MCF 10A (cell line): Measurements from ENCODE around the gene ABHD16A. TPM values are rescaled to one million over a fixed set of nuclear protein-coding genes. Genes with fewer than 3 reads are reported as not detected.

Experiments
- BruUV-seq: library from RNA; stranded (reverse); fragments of 400-500 nt; replicated peaks from 2 replicates; lab custom pipeline; 2021; lab: Mats Ljungman, UMichigan
- CTCF ChIA-PET: fragments of 300-600 bp; sonication (Branson Sonifier 250); formaldehyde crosslinking; extraction: SDS; loops from one replicate; lab custom pipeline; 2021; ENCODE audit warnings: antibody characterized with exemption, inconsistent platforms; lab: Yijun Ruan, JAX
- POLR2A ChIA-PET: fragments of 300-600, 350-650 bp; sonication (Branson Sonifier 250); formaldehyde crosslinking; extraction: SDS; loops from one replicate; lab custom pipeline; 2020; ENCODE audit warnings: antibody characterized with exemption, inconsistent platforms; lab: Yijun Ruan, JAX
- DNase-seq: peaks from one replicate; pipeline ENCODE4 v3.0.0-alpha.2; 2018; ENCODE audit not compliant: unreplicated experiment
- H3K27ac Mint-ChIP-seq: one replicate; pipeline ENCODE4 v1.8.0; 2022; ENCODE audit warnings: mild to moderate bottlenecking, low read depth, mixed read lengths; ENCODE audit not compliant: unreplicated experiment
- H3K27me3 Mint-ChIP-seq: one replicate; pipeline ENCODE4 v1.8.0; 2022; ENCODE audit warnings: mixed read lengths; ENCODE audit not compliant: insufficient read depth, unreplicated experiment
- H3K36me3 Mint-ChIP-seq: one replicate; pipeline ENCODE4 v1.8.0; 2022; ENCODE audit warnings: mild to moderate bottlenecking, moderate library complexity, mixed read lengths; ENCODE audit not compliant: insufficient read depth, unreplicated experiment
- H3K4me1 Mint-ChIP-seq: one replicate; pipeline ENCODE4 v1.8.0; 2022; ENCODE audit warnings: mixed read lengths; ENCODE audit not compliant: insufficient read depth, unreplicated experiment
- H3K4me3 Mint-ChIP-seq: one replicate; pipeline ENCODE4 v1.8.0; 2022; ENCODE audit warnings: mild to moderate bottlenecking, moderate library complexity, mixed read lengths; ENCODE audit not compliant: unreplicated experiment
- H3K9me3 Mint-ChIP-seq: one replicate; pipeline ENCODE4 v1.8.0; 2022; ENCODE audit warnings: mixed read lengths; ENCODE audit not compliant: unreplicated experiment
- CTCF ChIP-seq: fragments of 200-600 bp; IDR thresholded peaks from one replicate; pipeline ENCODE4 v1.8.0; 2022; ENCODE audit warnings: antibody characterized with exemption, mild to moderate bottlenecking; ENCODE audit not compliant: unreplicated experiment
- intact Hi-C: fragments of 100-400 bp; cut with micrococcal nuclease; formaldehyde crosslinking; loops from 2 replicates; pipeline ENCODE4 v1.14.1; 2022
- total RNA-seq: library from RNA; stranded (reverse); gene quantifications from 2 replicates; pipeline ENCODE4 v1.2.3, GENCODE V29; 2022

The ABHD16A gene
- total RNA-seq, 1 experiment from 2014 or later, result 32.1 TPM

GRCh38 chr6:31660381-31661261 lies 42.5 kb downstream of the ABHD16A start, which contains the start of gene C6orf47:
C6orf47 (minus strand) TSS chr6:31660778; CDS start chr6:31659947, 831 bp downstream.
- peak within 1 kb of the TSS; percentile 64 for H3K27ac Mint-ChIP-seq
- ChIA-PET POLR2A (interaction anchor here (0.6 to 7.9 kb wide), 34 partner anchors 8 to 1658 kb away, joined by 3 to 263 read pairs (median 4); partner anchors contain the start of genes ABHD16A, APOM, ATP6V1G2 and BAG6), CTCF (interaction anchor here (0.7 to 1.1 kb wide), 3 partner anchors 38 to 62 kb away, joined by 3 read pairs; partner anchors contain the start of gene ABHD16A)
- DNase-seq, result peak; percentile 74
- no peak for TF ChIP-seq CTCF
- peaks cover 61% of the 10 kb centered on the region for H3K36me3 Mint-ChIP-seq
- BruUV-seq, result no TSS peak
- no peaks in the 10 kb centered on the region for H3K27me3 Mint-ChIP-seq
- peaks cover 52% of the 10 kb centered on the region for H3K4me1 Mint-ChIP-seq
- H3K9me3 Mint-ChIP-seq, result no peaks in the 10 kb centered on the region
- H3K4me3 Mint-ChIP-seq, result peak within 1 kb of the TSS; percentile 89
- intact Hi-C loops, result loop anchor here (1.0 to 5.0 kb wide), 2 partner anchors 8 to 38 kb away; partner anchors contain the start of genes BAG6 and PRRC2A

GRCh38 chr6:31659649-31660380 lies 43.3 kb downstream of the ABHD16A start:
- Mint-ChIP-seq H3K36me3 (peaks cover 58% of the 10 kb centered on the region), H3K4me3 (peak overlapping the region; percentile 89), H3K9me3 (no peaks in the 10 kb centered on the region), H3K4me1 (peaks cover 55% of the 10 kb centered on the region), H3K27ac (peak overlapping the region; percentile 64), H3K27me3 (no peaks in the 10 kb centered on the region)
- CTCF ChIA-PET, result interaction anchor here (0.9 to 1.1 kb wide), 3 partner anchors 43 to 113 kb away, joined by 3 to 4 read pairs (median 3); partner anchors contain the start of genes ABHD16A and ATP6V1G2
- peak; percentile 32 for DNase-seq
- no peak for TF ChIP-seq CTCF
- POLR2A ChIA-PET, result interaction anchor here (0.6 to 7.9 kb wide), 19 partner anchors 8 to 1312 kb away, joined by 3 to 263 read pairs (median 5); partner anchors contain the start of genes ABHD16A, APOM, ATP6V1G2 and BAG6
- BruUV-seq, result TSS peak; percentile 23
- intact Hi-C loops, result loop anchor here (1.0 to 5.0 kb wide), 2 partner anchors 8 to 38 kb away; partner anchors contain the start of genes BAG6 and PRRC2A

- intact Hi-C loops, result no loop called here
- peaks cover 54% of the 10 kb centered on the region for H3K36me3 Mint-ChIP-seq
- H3K27ac Mint-ChIP-seq, result no peak overlapping the region
- H3K4me1 Mint-ChIP-seq, result peaks cover 48% of the 10 kb centered on the region
- no peaks in the 10 kb centered on the region for H3K27me3 Mint-ChIP-seq
- ChIA-PET POLR2A (interaction anchor here (0.7 to 2.8 kb wide), 5 partner anchors 37 to 178 kb away, joined by 3 to 21 read pairs (median 8); partner anchors contain the start of genes DDX39B and PRRC2A), CTCF (interaction anchor here (1.0 kb wide), 1 partner anchor 113 kb away, joined by 4 read pairs; the partner anchor contains the start of gene ATP6V1G2)
- H3K4me3 Mint-ChIP-seq, result peak overlapping the region; percentile 89
- H3K9me3 Mint-ChIP-seq, result no peaks in the 10 kb centered on the region
- DNase-seq, result no peak
- no TSS peak for BruUV-seq
- TF ChIP-seq CTCF, result no peak
These were observed 44.0 kb downstream of the ABHD16A start for GRCh38 chr6:31658983-31659648.
